A549 (cell line): ENCODE measurements around the gene MRLN.
"Not testable (repeated sequence)": the region's sequence is repeated elsewhere in the genome, so short reads cannot be mapped to it uniquely, and the experiment has no call there.

Experiments
- CTCF ChIP-seq: fragments of >200 bp; sonication (Bioruptor Twin); formaldehyde crosslinking; IDR thresholded peaks from 3 replicates; pipeline ENCODE4 v1.5.1; 2016
- MAZ ChIP-seq: fragments of 150-350 bp; IDR thresholded peaks from 2 replicates; pipeline ENCODE4 v1.6.1; 2014; ENCODE audit warnings: antibody characterized with exemption, low read depth, low read length, borderline replicate concordance
- NR3C1 ChIP-seq: fragments of >200 bp; sonication (Bioruptor Twin); formaldehyde crosslinking; IDR thresholded peaks from 3 replicates; pipeline ENCODE4 v1.6.1; 2017
- POLR2A ChIP-seq: IDR thresholded peaks from 2 replicates; pipeline ENCODE4 v1.6.1; 2012; ENCODE audit warnings: mild to moderate bottlenecking, low read length
- RAD21 ChIP-seq, 2 experiments: fragments of >200 bp in 1 of 2; sonication (Bioruptor Twin) in 1 of 2; formaldehyde crosslinking in 1 of 2; IDR thresholded peaks in 1 of 2; conservative IDR thresholded peaks in 1 of 2; 2 replicates in 1 of 2; 3 replicates in 1 of 2; pipeline ENCODE4 v1.6.1; 2012 to 2018; ENCODE audit warnings: inconsistent platforms in 1 of 2
- REST ChIP-seq: fragments of 200-600 bp; sonication (generic); IDR thresholded peaks from 2 replicates; pipeline ENCODE4 v1.6.1; 2016; ENCODE audit warnings: antibody characterized with exemption, mild to moderate bottlenecking, moderate library complexity
- RNF2 ChIP-seq: fragments of 200-600 bp; sonication (generic); IDR thresholded peaks from 2 replicates; pipeline ENCODE4 v1.6.1; 2016; ENCODE audit warnings: low read depth, mild to moderate bottlenecking, antibody characterized with exemption, moderate library complexity, borderline replicate concordance

GRCh38 chr10:59732849-59733248, 20.4 kb downstream of the MRLN start:
- TF ChIP-seq CTCF; REST; RNF2; MAZ; NR3C1; RAD21 (conservative IDR thresholded peaks at IDR 0.05 in 1 of 2, IDR thresholded peaks at IDR 0.05 in 1 of 2); POLR2A: not testable (repeated sequence)
